IPS-11a (cell line): Measurements from ENCODE around the gene YAP1.

Experiments used
- H3K4me3 ChIP-seq: one replicate; pipeline ENCODE4 v1.5.1; 2013; ENCODE audit warnings: low read depth, low read length, control low read depth

The YAP1 gene

GRCh38 chr11:102272047-102272824, 162.0 kb downstream of the YAP1 start:
- no peak overlapping the region for H3K4me3 ChIP-seq

GRCh38 chr11:102274628-102275027, 164.4 kb downstream of the YAP1 start:
- no peak overlapping the region for H3K4me3 ChIP-seq

- no peak overlapping the region for H3K4me3 ChIP-seq
Observed at GRCh38 chr11:102276362-102276761, 166.1 kb downstream of the YAP1 start.

GRCh38 chr11:102276783-102277182, 166.5 kb downstream of the YAP1 start:
- no peak overlapping the region for H3K4me3 ChIP-seq

GRCh38 chr11:102279641-102280170, 169.5 kb downstream of the YAP1 start:
- H3K4me3 ChIP-seq, result no peak overlapping the region

GRCh38 chr11:102280245-102280833, 170.1 kb downstream of the YAP1 start:
- H3K4me3 ChIP-seq, result no peak overlapping the region
